Endothelial cell of umbilical vein (primary cell): ENCODE data around the gene COL23A1.

Source experiments
- EZH2 ChIP-seq: IDR thresholded peaks from 2 replicates; pipeline ENCODE4 v1.6.1; 2012; ENCODE audit warnings: borderline replicate concordance, low read depth, mild to moderate bottlenecking, moderate library complexity, low read length, inconsistent platforms; ENCODE audit not compliant: severe bottlenecking
- JUN ChIP-seq: IDR thresholded peaks from 2 replicates; pipeline ENCODE4 v1.6.1; 2011; ENCODE audit warnings: borderline replicate concordance, low read depth; ENCODE audit not compliant: insufficient read length, insufficient read depth
- MYC ChIP-seq: IDR thresholded peaks from one replicate; pipeline ENCODE4 v1.6.1; 2011; ENCODE audit warnings: mild to moderate bottlenecking, low read depth, low read length
- POLR2A ChIP-seq: IDR thresholded peaks from 2 replicates; pipeline ENCODE4 v1.6.1; 2012; ENCODE audit warnings: low read depth, mild to moderate bottlenecking, control low read depth, low read length
- POLR2AphosphoS5 ChIP-seq: IDR thresholded peaks from 2 replicates; pipeline ENCODE4 v1.6.1; 2012; ENCODE audit warnings: low read depth, mild to moderate bottlenecking, control low read depth, low read length, moderate library complexity; ENCODE audit not compliant: insufficient read depth
- TF ChIP-seq, protein P1 (sequence below), 2 donors: IDR thresholded peaks; 1 replicate in 1 of 2; 2 replicates in 1 of 2; pipeline ENCODE4 v1.5.1; 2011; ENCODE audit warnings: low read length in 2 of 2, mild to moderate bottlenecking in 2 of 2, moderate library complexity in 2 of 2, control low read depth in 1 of 2, inconsistent platforms in 1 of 2, low read depth in 1 of 2; ENCODE audit not compliant: insufficient read depth in 1 of 2; ENCODE audit errors: extremely low read depth in 1 of 2
- TF ChIP-seq, protein P2 (sequence below): IDR thresholded peaks from 2 replicates; pipeline ENCODE4 v1.6.1; 2011; ENCODE audit not compliant: insufficient read depth, insufficient read length

DNA sequence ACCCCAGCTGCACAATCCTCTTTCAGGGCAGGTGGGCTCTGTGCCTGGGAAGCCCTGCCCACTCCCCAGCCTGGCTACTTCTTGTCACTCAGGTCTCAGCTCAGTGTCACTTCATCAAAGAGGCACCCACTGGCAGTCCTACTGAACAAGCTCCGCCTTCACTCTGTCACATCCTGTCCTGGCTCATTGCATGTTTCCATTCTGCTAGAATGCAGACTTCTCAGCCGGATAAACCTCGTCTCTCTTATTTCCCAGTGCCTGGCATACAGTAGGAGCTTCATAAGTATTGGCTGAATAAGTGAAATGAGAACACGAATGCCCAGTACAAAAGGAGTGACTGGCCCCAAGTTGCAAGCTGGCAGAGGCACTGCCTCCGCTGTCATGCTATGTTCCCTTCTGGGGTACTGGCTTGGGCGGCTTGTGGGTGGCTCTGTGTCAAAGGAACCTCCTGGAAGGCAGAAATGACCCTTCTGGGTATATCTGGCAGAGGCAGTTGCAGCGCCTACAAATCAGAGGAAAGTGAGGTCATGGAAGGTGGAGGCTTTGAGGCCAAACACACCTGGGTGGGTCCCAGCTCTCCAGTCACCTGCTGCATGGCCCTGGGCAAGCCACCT, 259.3 kb downstream of the COL23A1 start:
- TF ChIP-seq, protein P1, sequence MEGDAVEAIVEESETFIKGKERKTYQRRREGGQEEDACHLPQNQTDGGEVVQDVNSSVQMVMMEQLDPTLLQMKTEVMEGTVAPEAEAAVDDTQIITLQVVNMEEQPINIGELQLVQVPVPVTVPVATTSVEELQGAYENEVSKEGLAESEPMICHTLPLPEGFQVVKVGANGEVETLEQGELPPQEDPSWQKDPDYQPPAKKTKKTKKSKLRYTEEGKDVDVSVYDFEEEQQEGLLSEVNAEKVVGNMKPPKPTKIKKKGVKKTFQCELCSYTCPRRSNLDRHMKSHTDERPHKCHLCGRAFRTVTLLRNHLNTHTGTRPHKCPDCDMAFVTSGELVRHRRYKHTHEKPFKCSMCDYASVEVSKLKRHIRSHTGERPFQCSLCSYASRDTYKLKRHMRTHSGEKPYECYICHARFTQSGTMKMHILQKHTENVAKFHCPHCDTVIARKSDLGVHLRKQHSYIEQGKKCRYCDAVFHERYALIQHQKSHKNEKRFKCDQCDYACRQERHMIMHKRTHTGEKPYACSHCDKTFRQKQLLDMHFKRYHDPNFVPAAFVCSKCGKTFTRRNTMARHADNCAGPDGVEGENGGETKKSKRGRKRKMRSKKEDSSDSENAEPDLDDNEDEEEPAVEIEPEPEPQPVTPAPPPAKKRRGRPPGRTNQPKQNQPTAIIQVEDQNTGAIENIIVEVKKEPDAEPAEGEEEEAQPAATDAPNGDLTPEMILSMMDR (IDR thresholded peaks at IDR 0.05; ENCODE audit: extremely low read depth in 1 of 2, insufficient read depth in 1 of 2, low read depth in 1 of 2, low read length in 2 of 2), result no peak
- no peak for TF ChIP-seq POLR2A
- TF ChIP-seq POLR2AphosphoS5, result no peak
- no peak for TF ChIP-seq EZH2
- TF ChIP-seq, protein P2, sequence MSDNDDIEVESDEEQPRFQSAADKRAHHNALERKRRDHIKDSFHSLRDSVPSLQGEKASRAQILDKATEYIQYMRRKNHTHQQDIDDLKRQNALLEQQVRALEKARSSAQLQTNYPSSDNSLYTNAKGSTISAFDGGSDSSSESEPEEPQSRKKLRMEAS, result no peak
- no peak for TF ChIP-seq MYC
- TF ChIP-seq JUN, result no peak
